AG04449 (cell line): ENCODE measurements around the gene FUT8.

Source experiments
- CTCF ChIA-PET: fragments of 350-600 bp; formaldehyde crosslinking; extraction: SDS; loops from one replicate; lab custom pipeline; 2021; ENCODE audit warnings: antibody characterized with exemption; lab: Yijun Ruan, JAX
- POLR2A ChIA-PET: fragments of 400-600, 350-600 bp; formaldehyde crosslinking; extraction: SDS; loops from one replicate; lab custom pipeline; 2020; ENCODE audit warnings: antibody characterized with exemption, inconsistent platforms; lab: Yijun Ruan, JAX
- DNase-seq: peaks from one replicate; pipeline ENCODE4 v3.0.0-alpha.2; 2010; ENCODE audit warnings: low read depth, low spot score
- H3K4me3 ChIP-seq: 2 replicates; pipeline ENCODE4 v1.5.1; 2011; ENCODE audit warnings: low read depth, mild to moderate bottlenecking, control low read depth, low read length
- CTCF ChIP-seq: IDR thresholded peaks from one replicate; pipeline ENCODE4 v1.5.1; 2011; ENCODE audit warnings: mild to moderate bottlenecking, moderate library complexity, low read length, control low read depth, inconsistent platforms; ENCODE audit not compliant: insufficient read depth; ENCODE audit errors: missing control alignments

Gene FUT8

GRCh38 chr14:65728604-65729003, 316.1 kb downstream of the FUT8 start:
- H3K4me3 ChIP-seq: no peak overlapping the region
- ChIA-PET POLR2A (no interaction called here), CTCF (no interaction called here)
- TF ChIP-seq CTCF: no peak
- DNase-seq: no peak

DNA sequence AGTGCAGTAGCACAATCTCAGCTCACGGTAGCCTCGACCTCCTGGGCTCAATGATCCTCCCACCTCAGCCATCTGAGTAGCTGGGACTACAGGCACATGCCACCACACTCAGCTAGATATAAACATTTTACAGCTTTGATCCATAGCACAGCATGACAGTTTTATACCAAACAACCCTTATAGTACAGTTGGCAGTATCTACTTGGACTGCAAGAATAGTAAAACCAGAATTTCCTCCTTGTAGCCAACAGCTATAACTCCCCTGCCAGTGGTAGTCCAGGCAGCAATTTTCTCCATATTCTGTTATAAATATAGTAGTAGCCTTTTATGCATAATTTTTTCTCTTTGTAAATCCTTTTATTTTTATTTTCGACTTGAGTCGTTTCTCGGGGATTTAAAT, 317.0 kb downstream of the FUT8 start:
- ChIA-PET CTCF (no interaction called here), POLR2A (no interaction called here)
- DNase-seq: no peak
- TF ChIP-seq CTCF: no peak
- no peak overlapping the region for H3K4me3 ChIP-seq

DNA sequence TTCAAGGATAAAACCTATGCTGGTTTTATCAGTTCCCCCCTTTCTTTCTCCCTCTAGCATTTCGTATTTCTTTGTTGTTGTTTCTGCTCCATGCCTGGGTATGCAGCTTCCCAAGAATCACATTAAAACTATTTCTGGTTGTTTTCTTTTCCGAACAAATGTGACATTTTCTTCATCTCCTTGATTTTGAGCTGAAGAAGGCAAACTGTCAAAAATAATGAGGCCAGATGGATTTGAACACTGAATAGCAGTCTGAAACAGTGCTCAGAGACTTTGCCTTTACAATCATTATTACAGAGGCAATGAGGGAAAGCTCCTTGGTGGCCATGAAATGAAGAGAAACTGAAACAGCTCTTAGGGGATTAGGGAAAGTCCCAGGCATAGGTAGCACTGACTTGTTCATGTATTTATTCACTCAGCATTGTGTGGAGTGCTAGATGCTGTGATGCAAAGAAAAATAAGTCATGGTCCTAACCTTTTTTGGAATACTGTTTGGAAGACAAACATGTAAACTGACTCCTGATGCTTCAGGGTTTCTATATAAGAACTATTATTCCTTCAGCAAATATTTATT, 319.5 kb downstream of the FUT8 start:
- TF ChIP-seq CTCF: no peak
- ChIA-PET CTCF (no interaction called here), POLR2A (no interaction called here)
- no peak overlapping the region for H3K4me3 ChIP-seq
- DNase-seq: no peak

DNA sequence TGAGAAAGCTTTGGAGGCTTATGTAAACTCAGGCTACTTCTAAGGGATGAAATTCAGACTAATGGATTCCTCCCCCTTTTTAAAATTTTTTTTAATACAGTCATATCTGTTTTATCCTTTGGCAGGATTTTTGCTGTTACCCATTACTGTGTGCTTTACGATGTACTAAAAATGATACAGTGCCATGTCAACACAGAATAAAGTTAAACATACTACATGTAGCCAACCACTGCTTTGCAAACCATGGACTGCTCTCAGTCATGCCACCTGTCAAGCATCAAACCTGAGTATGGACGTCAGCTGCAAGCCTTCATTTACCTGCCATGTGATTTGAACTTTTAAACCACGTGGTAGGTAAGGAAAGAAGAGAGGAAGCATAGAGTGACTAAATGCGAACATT, 325.8 kb downstream of the FUT8 start:
- no peak overlapping the region for H3K4me3 ChIP-seq
- DNase-seq: no peak
- POLR2A ChIA-PET: no interaction called here
- no peak for TF ChIP-seq CTCF
- CTCF ChIA-PET: no interaction called here

DNA sequence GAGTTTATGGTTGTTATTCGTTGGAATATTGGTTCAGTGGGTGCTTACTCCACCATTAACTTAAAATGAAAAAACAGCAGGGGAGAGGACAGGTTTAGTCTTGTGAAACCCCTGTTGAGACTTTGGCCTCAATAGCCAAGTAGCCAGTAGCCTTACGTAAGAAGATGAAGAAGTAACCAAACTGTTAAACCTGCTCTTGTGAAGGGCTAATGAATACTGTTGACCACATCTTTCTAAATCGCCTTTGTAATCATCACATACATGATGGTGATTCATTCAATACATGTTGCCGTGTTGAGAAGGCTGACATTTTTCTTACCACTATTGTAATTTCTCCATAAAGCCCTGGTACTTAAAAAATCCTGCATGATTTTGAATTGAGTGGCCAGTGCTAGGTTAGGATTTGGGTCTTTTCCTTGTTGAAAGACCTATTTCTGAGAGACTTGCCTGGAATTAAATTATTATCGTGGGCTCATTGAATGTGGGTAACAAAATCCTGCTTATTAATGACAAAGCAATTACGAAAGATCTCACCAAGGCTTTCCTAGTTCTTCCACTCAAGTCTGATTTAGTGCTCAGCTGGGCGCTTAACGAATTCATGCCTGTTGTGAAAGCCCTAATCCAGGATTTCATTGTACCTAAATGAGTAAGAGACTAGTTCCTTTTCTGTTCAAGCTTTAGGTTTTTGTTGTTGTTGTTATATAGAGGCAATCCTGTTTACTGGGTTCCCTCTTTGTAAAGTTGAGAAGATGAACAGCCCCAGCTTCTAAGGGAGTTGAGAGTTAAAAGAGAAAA, 333.1 kb downstream of the FUT8 start:
- no peak overlapping the region for H3K4me3 ChIP-seq
- CTCF ChIA-PET: no interaction called here
- POLR2A ChIA-PET: no interaction called here
- no peak for TF ChIP-seq CTCF
- DNase-seq: no peak

DNA sequence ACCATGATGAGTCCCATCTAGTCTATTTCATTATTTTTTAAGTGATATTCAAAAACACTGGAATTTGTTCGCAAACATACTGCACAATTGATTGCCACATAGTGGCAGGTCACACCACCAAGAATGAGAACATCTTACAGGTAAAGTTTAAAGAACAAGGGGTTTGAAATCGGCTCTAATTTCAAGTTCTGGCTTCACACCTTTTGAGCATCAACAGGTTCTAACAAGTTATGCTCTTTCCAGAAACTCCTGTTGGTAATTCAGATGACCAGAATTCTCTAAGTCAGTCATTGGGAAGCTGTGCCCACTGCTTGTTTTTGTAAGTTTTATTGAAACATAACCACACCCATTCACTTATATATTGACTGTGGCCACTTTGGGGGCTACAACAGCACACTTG, 336.3 kb downstream of the FUT8 start:
- TF ChIP-seq CTCF: no peak
- POLR2A ChIA-PET: no interaction called here

More for the DNA sequence above, 336.3 kb downstream of the FUT8 start:
- no peak for DNase-seq
- no peak overlapping the region for H3K4me3 ChIP-seq
- CTCF ChIA-PET: no interaction called here
